SKM-1 treated with dmso at 0.1 percent for 144 hours (cell line): Measurements from ENCODE around the gene SUPT7L.

Experiments
- DNase-seq: peaks from one replicate; lab custom pipeline; 2025; ENCODE audit not compliant: unreplicated experiment; lab: John Stamatoyannopoulos, UW

SUPT7L gene, protein sequence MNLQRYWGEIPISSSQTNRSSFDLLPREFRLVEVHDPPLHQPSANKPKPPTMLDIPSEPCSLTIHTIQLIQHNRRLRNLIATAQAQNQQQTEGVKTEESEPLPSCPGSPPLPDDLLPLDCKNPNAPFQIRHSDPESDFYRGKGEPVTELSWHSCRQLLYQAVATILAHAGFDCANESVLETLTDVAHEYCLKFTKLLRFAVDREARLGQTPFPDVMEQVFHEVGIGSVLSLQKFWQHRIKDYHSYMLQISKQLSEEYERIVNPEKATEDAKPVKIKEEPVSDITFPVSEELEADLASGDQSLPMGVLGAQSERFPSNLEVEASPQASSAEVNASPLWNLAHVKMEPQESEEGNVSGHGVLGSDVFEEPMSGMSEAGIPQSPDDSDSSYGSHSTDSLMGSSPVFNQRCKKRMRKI

DNA sequence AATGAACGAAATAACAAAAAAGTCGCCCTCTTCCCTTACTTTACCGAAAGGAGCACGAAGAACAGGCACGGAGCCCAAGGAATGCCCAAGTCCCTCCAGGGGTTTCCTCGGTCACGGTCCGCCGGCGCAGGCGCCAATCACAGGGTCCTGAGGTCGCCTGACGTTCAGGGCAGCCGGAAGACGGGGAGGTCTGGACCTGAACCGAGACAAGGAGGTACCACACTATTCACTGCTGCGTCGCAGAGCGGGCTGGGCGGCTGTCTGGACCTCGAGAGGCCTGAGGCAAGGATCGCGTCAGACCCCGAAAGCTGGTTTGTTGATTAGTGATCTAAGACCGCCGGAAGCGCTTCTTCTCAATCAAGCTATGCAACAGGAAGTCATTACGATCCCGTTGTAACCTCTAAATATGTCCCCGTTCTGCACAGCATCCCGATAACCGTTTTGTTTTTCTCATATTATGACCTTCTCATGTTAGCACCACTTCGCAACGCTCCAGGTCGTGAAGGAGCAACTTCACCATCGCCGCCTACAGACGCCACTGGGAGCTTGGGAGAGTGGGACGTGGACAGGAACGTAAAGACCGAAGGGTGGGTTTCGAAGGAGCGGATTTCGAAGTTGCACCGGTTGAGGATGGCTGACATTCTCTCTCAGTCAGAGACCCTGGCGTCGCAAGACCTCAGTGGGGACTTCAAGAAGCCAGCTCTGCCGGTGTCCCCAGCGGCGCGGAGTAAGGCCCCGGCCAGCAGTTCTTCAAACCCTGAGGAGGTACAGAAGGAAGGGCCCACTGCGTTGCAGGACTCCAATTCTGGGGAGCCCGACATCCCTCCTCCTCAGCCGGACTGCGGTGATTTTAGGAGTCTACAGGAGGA, at the start of gene SUPT7L, which contains the start of gene SLC4A1AP:
Gene SUPT7L (minus strand): TSS at position 330 of the 869 bp plus-strand sequence. CDS start 1,422 bp downstream, outside the sequence.
Gene SLC4A1AP (plus strand): TSS at position 605 of the 869 bp plus-strand sequence. CDS start 26 bp downstream, at position 631.
- peak; percentile 81 for DNase-seq

DNA sequence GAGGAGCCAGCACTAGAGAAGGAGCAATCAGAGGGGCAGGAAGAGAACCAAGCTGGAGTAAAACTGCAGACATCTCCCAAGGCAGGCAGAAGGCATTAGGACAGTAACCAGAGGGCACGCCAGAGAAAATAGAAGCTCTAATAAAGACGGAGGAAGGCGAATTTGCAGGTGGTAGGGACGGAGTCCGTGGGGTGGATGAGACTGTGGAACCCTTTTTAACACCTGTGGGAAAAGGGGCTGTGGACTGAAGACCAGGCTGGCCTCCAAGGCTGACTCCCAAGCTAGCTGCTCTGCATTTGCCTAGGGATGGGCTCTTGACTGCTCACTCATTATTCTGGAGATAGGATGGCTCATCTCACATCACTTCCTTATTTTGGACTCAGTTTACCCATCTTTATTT, 49.8 kb upstream of the SUPT7L start:
- no peak for DNase-seq

DNA sequence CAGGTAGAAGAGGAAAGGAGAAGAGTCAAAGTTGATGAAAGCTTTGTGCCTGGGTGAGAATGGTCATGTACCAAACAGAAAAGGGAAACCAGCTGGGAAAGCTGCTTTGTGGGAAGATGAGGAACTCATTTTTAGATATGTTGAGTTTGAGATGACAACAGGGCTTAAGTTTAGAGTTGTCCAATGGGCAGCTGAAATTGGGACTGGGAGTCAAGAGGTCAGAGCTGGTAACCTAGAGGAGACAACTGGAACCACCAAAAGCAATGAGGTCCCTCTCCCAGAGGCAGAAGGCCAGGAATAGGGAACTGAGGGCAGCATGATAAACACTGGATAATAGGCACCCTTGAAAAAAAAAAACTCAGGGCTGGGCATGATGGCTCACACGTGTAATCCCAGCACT, 49.1 kb upstream of the SUPT7L start:
- DNase-seq: no peak

DNA sequence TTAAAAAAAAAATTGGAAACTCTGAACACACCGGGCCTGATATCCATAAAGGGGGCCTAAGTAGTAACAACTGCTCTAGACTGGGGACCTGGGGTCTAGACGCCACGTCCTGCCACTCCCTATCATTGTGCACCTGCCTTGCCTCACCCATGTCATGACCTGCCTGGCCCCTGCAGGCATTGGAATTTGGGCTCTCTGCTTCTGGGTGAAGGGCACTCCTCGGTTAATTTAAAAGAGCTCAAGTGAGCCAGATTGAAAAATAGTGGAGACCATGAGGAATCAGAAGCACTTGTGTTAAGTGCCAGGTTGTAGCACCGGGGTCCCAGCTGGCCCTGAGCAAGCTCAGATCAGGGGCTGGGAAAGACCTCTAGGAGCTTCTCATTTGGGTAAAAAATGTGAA, 48.4 kb upstream of the SUPT7L start:
- no peak for DNase-seq

DNA sequence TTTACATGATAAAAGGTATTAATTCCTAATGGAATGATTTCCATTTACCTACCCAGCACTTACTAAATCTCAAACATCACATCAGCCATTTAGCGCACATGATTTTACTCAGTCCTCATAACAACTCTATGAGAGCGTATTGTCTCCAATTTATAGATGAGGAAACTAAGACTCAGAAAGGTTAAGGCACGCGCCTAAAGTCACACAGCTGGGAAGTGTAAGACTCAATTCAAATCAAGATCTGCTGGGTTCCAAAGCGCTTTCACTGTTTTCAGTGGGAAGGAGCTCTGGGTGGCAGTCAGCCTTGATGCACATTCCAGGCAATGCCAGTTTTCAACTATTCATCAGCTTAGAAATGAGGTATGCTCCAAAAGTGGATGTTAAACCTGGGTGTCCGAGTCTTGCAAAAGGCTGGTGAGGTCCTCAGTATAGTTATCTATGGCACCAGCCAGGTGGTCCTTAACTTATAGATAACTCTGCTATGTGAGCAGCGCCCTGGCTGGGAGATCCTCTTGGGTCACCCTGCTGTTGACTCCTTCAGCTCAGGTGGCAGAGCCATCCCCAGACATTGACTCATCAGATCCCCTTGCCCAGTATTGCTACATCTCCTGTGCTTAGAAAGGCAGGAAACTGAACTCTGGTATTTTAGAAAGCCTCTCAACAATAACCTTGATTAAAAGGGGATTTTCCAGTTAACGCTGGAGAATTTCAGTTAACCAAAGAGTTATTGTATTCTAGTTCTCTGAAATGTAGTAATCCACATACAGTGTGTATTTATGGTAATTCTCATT, 47.4 kb upstream of the SUPT7L start:
- DNase-seq: no peak

DNA sequence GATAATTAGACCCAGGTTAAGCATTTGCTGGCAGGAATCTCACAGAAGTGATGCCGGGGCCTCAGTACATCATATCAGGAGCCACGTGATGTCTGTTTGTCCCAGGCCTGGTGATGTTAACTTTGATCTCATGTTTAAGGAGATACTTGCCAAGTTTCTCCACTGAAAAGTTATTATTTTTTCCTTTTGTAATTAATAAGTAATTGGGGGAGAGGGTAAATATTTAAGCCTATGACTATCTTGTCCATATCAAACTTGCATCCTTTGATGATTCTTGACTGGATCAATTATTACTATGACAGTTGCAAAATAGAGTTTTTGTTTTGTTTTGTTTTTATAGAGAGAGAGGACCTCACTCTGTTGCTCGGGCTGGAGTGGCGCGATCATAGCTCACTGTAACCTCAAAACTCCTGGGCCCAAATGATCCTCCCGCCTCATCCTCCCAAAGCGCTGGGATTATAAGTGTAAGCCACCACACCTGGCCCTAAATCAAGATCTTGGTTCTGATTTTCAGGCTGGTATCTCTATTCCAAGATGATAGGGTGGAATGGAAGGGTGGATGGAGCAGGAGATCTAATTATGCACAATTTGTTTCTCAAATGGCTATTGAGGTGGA, 46.7 kb upstream of the SUPT7L start:
- DNase-seq: no peak

DNA sequence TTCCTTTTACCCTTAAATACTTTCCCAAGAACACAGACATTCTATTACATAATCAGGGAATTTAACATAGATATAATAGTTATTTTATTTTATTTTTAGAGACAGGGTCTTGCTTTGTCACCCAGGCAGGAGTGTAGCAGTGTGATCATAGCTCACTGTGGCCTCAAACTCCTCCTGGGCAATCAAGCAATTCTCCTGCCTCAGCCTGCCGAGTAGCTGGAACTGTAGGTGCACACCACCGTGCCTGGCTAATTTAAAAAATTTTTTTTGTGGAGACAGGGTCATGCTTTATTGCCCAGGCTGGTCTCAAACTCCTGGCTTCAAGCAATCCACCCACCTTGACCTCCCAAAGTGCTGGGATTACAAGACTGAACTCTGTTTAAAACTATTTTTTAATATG, 45.9 kb upstream of the SUPT7L start:
- no peak for DNase-seq

DNA sequence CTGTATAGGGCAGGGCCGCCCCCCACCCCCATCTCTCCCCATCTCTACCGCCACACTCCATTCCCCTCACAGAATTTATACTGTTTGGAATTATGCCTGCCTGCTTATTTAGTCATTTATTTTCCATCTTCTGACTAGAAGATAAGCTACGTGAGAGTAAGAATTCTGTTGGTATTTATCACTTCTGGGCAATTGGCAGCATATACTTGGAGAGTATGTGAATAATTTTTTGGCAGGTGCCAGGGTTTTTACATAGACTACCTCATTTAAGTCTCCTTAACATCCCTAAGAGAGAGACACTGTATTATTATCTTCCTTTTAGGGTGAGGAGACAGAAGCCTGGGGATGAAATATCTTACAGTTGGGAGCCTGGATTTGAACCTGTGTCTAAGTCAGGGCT, 45.3 kb upstream of the SUPT7L start:
- DNase-seq: no peak

DNA sequence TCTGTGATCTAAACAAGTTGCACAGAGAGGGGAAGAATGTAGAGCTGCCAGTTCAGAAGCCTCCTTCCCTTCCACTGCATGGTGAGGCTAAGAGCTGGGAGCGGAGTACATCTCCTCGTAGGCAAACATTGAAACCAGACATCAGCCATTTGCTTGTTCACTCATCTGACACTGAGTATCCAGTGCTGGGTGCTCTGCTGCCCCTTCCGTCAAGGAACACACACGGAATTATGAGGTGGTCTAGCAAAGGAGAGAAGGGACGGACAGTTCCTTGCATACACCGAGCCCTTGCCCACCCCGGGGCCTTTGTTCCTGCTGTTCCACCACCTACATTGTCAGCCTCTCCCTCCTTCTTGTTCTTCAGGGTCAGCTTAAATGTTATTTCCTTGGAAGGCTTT, 44.8 kb upstream of the SUPT7L start:
- DNase-seq: no peak

DNA sequence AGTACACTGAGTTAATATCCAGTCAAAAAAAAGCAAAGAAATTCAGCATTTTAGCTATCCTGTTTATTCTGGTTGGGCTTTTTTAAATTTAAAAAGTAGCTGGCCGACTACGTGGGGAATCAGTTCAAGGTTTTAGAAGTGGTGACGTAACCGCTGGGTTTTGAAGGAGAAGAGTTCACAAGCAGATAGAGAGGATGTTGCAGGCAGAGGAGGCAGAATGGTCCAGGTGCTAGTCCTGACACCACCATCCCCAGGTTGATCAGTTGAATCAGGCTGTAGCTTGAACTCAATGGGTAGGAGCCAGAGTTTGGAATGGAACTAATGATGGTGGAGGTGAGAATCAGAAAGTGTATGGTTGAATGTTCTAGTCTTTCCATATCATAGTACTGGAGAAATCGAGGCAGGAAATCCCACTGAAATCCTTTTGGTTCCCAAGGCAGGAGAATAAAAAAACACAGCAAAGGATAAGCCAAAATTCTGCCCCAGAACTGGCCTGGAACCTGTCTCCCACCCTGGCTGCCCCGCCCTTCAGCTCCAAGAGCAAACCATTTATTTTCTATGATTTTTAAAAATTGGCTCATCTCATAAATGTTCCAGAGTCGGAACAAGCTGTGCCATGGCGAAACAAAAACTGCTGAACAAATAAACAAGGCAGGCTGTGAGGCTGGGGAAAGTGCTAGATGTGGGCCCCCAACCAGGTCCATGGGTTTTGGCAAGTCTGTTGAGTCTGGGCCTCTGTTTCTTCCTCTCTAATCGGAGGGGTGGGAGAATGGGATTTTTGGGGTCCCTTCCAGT, 44.2 kb upstream of the SUPT7L start:
- no peak for DNase-seq

DNA sequence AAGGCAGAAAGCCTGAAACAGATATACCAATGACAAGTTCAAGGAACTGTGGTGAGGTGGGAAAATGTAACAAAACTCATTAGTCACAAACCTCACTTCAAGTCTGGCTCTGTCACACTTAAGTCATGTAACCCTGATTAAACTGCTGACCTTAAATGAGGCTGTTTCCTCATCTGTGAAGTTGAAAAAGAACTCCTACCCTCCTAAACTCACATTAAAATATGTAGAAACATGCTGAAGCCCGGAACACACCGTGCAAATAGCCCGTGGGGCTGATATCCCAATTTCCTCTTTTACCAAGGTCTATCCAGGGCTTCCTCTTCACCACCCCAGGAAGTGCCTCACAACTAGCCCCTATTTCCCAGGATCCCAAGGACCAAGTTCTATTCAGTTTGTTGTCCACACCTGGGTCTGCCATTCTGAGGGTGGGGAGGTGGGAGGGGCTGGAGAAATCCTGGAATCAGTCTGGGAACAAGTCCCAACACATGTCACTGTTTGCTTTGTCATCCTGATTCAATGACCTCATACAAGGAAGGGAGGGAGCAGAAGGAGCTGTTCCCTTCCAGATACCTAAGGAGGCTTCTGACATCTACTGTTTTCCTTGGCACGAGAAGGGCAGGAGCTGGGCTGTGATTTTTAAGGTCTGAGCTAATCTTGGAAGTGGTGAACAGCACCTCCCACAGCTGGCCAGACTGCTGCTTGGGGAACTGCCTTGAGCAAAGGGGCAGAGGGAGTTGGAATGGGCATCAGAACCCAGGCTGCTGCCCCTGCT, 42.6 kb upstream of the SUPT7L start:
- DNase-seq: peak; percentile 66

DNA sequence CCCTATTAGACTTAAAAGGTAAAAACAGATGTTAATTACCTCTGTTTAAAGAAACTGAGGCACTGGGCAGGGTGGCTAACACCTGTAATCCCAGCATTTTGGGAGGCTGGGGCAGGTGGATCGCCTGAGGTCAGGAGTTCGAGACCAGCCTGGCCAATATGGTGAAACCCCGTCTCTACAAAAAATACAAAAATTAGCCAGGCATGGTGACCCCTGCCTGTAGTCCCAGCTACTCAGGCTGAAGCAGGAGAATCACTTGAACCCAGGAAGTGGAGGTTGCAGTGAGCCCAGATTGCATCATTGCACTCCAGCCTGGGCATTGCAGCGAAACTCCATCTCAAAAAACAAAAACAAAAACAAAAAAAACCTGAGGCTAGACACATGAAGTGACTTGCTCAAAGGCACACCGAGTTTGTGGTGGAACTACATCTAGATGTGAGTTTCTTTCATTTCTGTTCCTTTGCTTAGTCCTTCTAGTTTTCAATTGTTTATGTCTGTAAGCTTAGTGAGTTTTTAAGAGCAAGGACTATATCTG, 41.0 kb upstream of the SUPT7L start:
- DNase-seq: no peak

DNA sequence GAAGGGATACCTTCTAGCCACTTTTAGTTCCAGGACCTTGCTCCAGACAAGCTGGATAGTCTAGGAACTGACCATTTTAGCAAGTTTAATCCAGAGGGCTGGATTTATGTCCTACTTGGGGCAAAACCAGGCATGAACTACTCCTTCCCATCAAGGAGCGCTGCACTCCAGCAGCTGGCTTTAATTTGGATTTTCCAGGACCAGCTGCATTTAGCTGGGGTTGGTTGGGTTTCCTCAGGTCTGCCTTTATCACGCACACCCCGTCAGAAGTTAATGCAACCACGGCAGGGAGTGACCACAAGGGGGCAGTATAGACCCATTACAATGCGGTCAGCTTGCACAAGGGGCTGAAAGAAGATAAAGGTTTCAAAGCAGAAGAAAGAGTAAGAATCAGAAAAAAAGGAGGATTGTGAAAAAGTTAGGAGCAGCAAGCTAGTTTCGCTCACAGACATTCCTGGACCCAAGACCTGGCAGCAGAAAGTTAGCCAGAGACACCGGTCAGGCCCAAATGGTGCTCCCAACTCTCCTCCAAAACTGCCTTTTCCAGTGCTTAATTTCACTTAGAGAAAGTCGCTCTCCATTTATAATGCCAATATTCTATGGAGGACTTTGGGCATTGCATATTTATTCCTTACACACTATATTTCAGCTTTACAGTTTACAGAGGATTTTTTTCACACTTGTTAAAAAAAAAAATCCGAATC, 40.4 kb upstream of the SUPT7L start:
- peak; percentile 85 for DNase-seq

DNA sequence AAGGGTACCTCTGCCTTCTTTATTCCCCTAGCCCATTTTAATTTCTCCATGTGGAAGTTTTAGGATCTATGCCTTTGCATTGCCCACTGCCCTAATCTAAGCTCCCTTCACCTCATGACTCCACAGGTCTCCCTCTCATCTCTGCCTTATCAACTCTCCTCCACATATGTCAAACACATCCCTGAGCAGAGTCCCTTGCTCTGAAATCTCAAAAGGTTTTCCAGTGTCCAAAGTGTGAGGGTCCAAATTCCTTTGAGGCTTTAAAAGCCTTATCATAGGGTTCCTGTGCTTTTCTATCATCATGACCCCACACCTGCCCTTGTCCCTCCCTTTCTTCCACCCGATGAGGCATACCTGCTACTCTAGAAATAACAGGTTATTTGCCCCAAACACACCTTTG, 38.9 kb upstream of the SUPT7L start:
- no peak for DNase-seq

DNA sequence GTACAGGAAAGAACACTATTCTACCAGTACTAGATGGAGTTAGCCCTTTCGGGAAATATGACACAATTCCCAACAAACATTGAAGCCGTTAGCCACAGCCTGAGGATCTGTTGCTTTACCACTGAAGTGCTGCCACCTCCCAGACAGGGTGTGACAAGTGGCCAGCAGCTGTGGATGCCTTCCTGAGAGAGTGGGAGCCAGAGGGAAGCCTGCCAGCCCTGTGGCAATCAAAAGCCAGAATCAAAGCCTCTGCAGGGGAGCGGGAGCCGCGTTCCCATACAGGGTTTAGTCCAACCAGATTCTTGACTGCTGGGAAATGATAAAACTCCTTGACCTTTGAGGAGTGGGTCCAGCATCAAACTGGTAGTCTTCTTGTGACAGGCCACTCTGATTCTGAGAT, 38.3 kb upstream of the SUPT7L start:
- DNase-seq: no peak

DNA sequence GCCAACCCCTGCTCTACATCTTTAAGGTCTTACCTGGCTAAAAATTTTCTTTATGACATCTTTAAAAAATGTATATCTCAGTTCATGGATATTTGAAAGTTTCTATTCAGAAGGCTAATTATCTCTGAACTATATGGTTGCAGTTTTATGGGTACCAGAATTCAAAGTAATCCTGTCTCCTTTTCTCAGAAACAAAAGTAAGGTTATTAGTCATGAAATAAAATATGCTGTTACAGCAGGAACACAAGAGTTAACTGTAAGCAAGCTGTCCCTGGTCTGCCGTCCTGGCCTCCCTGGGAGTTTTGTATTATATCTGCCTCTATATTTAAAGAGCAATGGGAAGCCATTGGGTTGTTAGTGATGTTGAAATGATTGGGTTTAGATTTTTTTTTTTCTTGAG, 34.2 kb upstream of the SUPT7L start:
- no peak for DNase-seq

DNA sequence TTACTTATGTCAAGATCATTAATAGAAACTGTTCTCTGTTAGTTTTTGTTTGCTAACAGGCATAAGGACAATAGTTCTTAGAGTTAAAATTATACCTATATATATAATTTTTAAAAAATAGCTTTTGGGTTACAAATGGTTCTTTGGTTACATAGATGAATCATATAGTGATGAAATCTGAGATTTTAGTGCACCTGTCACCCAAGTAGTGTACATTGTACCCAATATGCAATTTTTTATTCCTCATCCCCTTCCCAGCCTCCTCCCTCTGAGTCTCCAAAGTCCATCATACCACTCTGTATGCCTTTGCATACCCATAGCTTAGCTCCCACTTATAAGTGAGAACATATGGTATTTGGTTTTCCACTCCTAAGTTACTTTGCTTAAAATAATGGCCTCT, 26.6 kb upstream of the SUPT7L start:
- DNase-seq: no peak

DNA sequence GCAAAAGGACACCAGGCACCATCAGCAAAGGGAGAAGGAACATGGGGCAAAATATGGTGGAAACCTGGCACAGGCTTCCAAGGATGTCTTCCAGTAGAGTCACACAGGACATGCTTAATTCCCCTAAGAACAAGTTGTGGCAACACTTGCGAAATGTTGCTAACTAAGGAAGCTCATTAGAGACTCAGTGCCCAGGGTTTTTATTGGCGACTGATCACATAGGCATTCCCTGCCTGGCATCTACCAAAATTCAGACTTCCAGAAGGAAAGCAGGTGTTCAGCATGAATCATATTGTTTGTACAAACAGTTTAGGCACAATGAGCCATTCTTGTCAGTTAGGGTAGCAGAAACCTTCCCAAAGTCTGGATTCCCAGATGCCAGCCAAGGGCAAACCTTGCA, 26.0 kb upstream of the SUPT7L start:
- no peak for DNase-seq
